Smooth muscle cell (in vitro differentiated cells): ENCODE measurements around the gene B4GALT3. TPM values are rescaled to one million over a fixed set of nuclear protein-coding genes. Genes with fewer than 3 reads are reported as not detected.
A peak's percentile ranks its signal among the peaks of the same experiment; 100 is the strongest.

ENCODE experiments used
- DNase-seq: peaks from one replicate; lab custom pipeline; 2025; ENCODE audit not compliant: unreplicated experiment; lab: John Stamatoyannopoulos, UW
- H2AFZ ChIP-seq: fragments of 200-600 bp; sonication (generic); 2 replicates; pipeline ENCODE4 v1.6.0; 2016; ENCODE audit warnings: antibody characterized with exemption, low read depth, mild to moderate bottlenecking
- H3F3A ChIP-seq: fragments of 200-600 bp; sonication (generic); 2 replicates; pipeline ENCODE4 v1.6.0; 2017; ENCODE audit warnings: antibody characterized with exemption, low read depth
- H3K27ac ChIP-seq: fragments of 200-600 bp; sonication (generic); 2 replicates; pipeline ENCODE4 v1.5.1; 2016; ENCODE audit warnings: low read depth, mild to moderate bottlenecking
- H3K27me3 ChIP-seq: fragments of 200-600 bp; sonication (generic); 2 replicates; pipeline ENCODE4 v1.6.1; 2016; ENCODE audit warnings: low read depth, mild to moderate bottlenecking
- H3K36me3 ChIP-seq: fragments of 200-600 bp; sonication (generic); 2 replicates; pipeline ENCODE4 v1.5.1; 2016; ENCODE audit warnings: low read depth
- H3K4me1 ChIP-seq: fragments of 200-600 bp; sonication (generic); 2 replicates; pipeline ENCODE4 v1.5.1; 2016; ENCODE audit warnings: low read depth
- H3K4me2 ChIP-seq: fragments of 200-600 bp; sonication (generic); 2 replicates; pipeline ENCODE4 v1.6.0; 2016; ENCODE audit warnings: mild to moderate bottlenecking
- H3K4me3 ChIP-seq: fragments of 200-600 bp; sonication (generic); 2 replicates; pipeline ENCODE4 v1.5.1; 2016; ENCODE audit warnings: mild to moderate bottlenecking
- H3K79me2 ChIP-seq: fragments of 200-600 bp; sonication (generic); 2 replicates; pipeline ENCODE4 v1.6.0; 2016; ENCODE audit warnings: low read depth, mild to moderate bottlenecking
- H3K9ac ChIP-seq: fragments of 200-600 bp; sonication (generic); 2 replicates; pipeline ENCODE4 v1.6.0; 2016; ENCODE audit warnings: low read depth
- H3K9me3 ChIP-seq: fragments of 200-600 bp; sonication (generic); replicated peaks from 2 replicates; pipeline ENCODE4 v1.5.1; 2016; ENCODE audit warnings: low read depth
- H4K20me1 ChIP-seq: fragments of 200-600 bp; sonication (generic); 2 replicates; pipeline ENCODE4 v1.6.0; 2016; ENCODE audit warnings: low read depth
- CTCF ChIP-seq: fragments of 200-600 bp; sonication (generic); IDR thresholded peaks from 2 replicates; pipeline ENCODE4 v1.5.1; 2017; ENCODE audit warnings: borderline replicate concordance, mild to moderate bottlenecking, antibody characterized with exemption; ENCODE audit not compliant: insufficient read depth, poor library complexity, severe bottlenecking
- WGBS: methylation state at CpG from one replicate; pipeline ENCODE4 v1.1.7; 2016; ENCODE audit warnings: low lambda C conversion rate; 5-methylcytosine and 5-hydroxymethylcytosine counted together
- polyA plus RNA-seq: library from polyadenylated mRNA; unstranded; fragments of >200 nt; fragmentation: Nextera tagmentation; extraction: Ambion mirVana; gene quantifications from 2 replicates; pipeline ENCODE4 v1.2.1, GENCODE V29; 2016
- total RNA-seq: library from RNA; depleted of rRNA; stranded (reverse); fragments of >200 nt; gene quantifications from 2 replicates; pipeline ENCODE4 v1.2.3, GENCODE V29; 2014

Gene B4GALT3
- total and polyA plus RNA-seq, 2 experiments from 2014 or later, result 21.4 to 44.9 TPM

GRCh38 chr1:161158316-161159010 is 18.8 kb downstream of the B4GALT3 start:
- Histone ChIP-seq H3K27ac (peak overlapping the region; percentile 69), H3K9me3 (no peaks in the 10 kb centered on the region), H3K27me3 (no peaks in the 10 kb centered on the region), H3K79me2 (peaks cover 10% of the 10 kb centered on the region), H3K36me3 (no peaks in the 10 kb centered on the region), H3K4me2 (peak overlapping the region; percentile 99), H4K20me1 (no peaks in the 10 kb centered on the region), H2AFZ (no peak overlapping the region), H3F3A (no peaks in the 10 kb centered on the region), H3K9ac (peak overlapping the region; percentile 75), H3K4me3 (peak overlapping the region; percentile 81), H3K4me1 (peaks cover 11% of the 10 kb centered on the region)
- no peak for TF ChIP-seq CTCF
- WGBS, result 89% methylated on average over 9 of the region's 9 CpGs
- no peak for DNase-seq

- no peaks in the 10 kb centered on the region for H3K27me3 ChIP-seq
- no peak overlapping the region for H3K4me3 ChIP-seq
- peaks cover 11% of the 10 kb centered on the region for H3K4me1 ChIP-seq
- DNase-seq, result no peak
- H4K20me1 ChIP-seq, result no peaks in the 10 kb centered on the region
- no peaks in the 10 kb centered on the region for H3K36me3 ChIP-seq
- 96% methylated on average over 1 of the region's 1 CpG for WGBS
- H3K4me2 ChIP-seq, result no peak overlapping the region
- H3F3A ChIP-seq, result no peaks in the 10 kb centered on the region
- TF ChIP-seq CTCF, result no peak
- H3K27ac ChIP-seq, result no peak overlapping the region
- no peak overlapping the region for H3K9ac ChIP-seq
- no peak overlapping the region for H2AFZ ChIP-seq
- peaks cover 10% of the 10 kb centered on the region for H3K79me2 ChIP-seq
- no peaks in the 10 kb centered on the region for H3K9me3 ChIP-seq
These were observed 19.4 kb downstream of the B4GALT3 start for GRCh38 chr1:161157867-161158266.

GRCh38 chr1:161153682-161154337 is 23.5 kb downstream of the B4GALT3 start, which contains the start of gene UFC1:
Gene UFC1 (plus strand): TSS chr1:161153978. CDS start chr1:161153998, 20 bp downstream.
- H3K9ac ChIP-seq, result peak within 1 kb of the TSS; percentile 98
- peak within 1 kb of the TSS; percentile 78 for H3K4me3 ChIP-seq
- H3K4me1 ChIP-seq, result peaks cover 6% of the 10 kb centered on the region
- H3K36me3 ChIP-seq, result no peaks in the 10 kb centered on the region
- peak within 1 kb of the TSS; percentile 88 for H2AFZ ChIP-seq
- peak within 1 kb of the TSS; percentile 93 for H3K27ac ChIP-seq
- no peaks in the 10 kb centered on the region for H3K9me3 ChIP-seq
- under 1% methylated on average over 33 of the region's 33 CpGs for WGBS
- peak; percentile 18 for DNase-seq
- H3F3A ChIP-seq, result no peaks in the 10 kb centered on the region
- H3K4me2 ChIP-seq, result peak within 1 kb of the TSS; percentile 86
- H3K27me3 ChIP-seq, result no peaks in the 10 kb centered on the region
- H4K20me1 ChIP-seq, result no peaks in the 10 kb centered on the region
- TF ChIP-seq CTCF, result no peak
- peaks cover 10% of the 10 kb centered on the region for H3K79me2 ChIP-seq
